HepG2 (cell line): ENCODE data around the gene PKM. TPM values are rescaled to one million over a fixed set of nuclear protein-coding genes. Genes with fewer than 3 reads are reported as not detected.

ENCODE experiments used
- ATAC-seq: fragments of 200-7000 bp; cut with Tn5 transposase; 3 replicates; pipeline ENCODE4 v1.9.1; 2020; ENCODE audit warnings: mild to moderate bottlenecking, moderate library complexity
- BruUV-seq: library from RNA; stranded (reverse); fragments of 400-500 nt; replicated peaks from 2 replicates; lab custom pipeline; 2021; lab: Mats Ljungman, UMichigan
- CTCF ChIA-PET: fragments of 300-600 bp; formaldehyde crosslinking; extraction: SDS; loops from one replicate; lab custom pipeline; 2021; ENCODE audit warnings: low total read pairs, inconsistent platforms, low intra/inter-chr PET ratio; lab: Yijun Ruan, JAX
- POLR2A ChIA-PET: fragments of 350-600 bp; sonication (Branson Sonifier 250); formaldehyde crosslinking; loops from one replicate; lab custom pipeline; 2020; ENCODE audit warnings: antibody characterized with exemption, inconsistent platforms; lab: Yijun Ruan, JAX
- DNase-seq: peaks from one replicate; pipeline ENCODE4 v3.0.0-alpha.2; 2015; ENCODE audit warnings: low spot score
- FAIRE-seq: peaks from 3 replicates; lab custom pipeline; 2011; peaks lifted over from hg19 to GRCh38; lab: Jason Lieb, UNC
- H2AFZ ChIP-seq: one replicate; pipeline ENCODE4 v1.6.1; 2011; ENCODE audit warnings: low read length, inconsistent platforms
- H3K27ac ChIP-seq: fragments of 300-600 bp; 3 replicates; pipeline ENCODE4 v1.8.0; 2011; ENCODE audit warnings: mixed run types, mild to moderate bottlenecking, mixed read lengths, low read length, inconsistent platforms; ENCODE audit not compliant: insufficient read depth; ENCODE audit errors: extremely low read length
- H3K27me3 ChIP-seq, 2 experiments: fragments of 200-600 bp in 1 of 2; 2 replicates in 1 of 2; 3 replicates in 1 of 2; pipeline versions ENCODE4 v1.6.0 to v1.8.0; 2011; ENCODE audit warnings: low read length in 2 of 2, mild to moderate bottlenecking in 2 of 2, moderate library complexity in 2 of 2, inconsistent platforms in 1 of 2; ENCODE audit not compliant: insufficient read depth in 2 of 2, control insufficient read depth in 1 of 2
- H3K36me3 ChIP-seq, 2 experiments: fragments of 200-600 bp in 1 of 2; replicated peaks in 1 of 2; 2 replicates in 1 of 2; 3 replicates in 1 of 2; pipeline versions ENCODE4 v1.5.1 to v1.8.0; 2011; ENCODE audit warnings: low read length in 2 of 2, inconsistent platforms in 1 of 2; ENCODE audit not compliant: insufficient read depth in 2 of 2, control insufficient read depth in 1 of 2
- H3K4me1 ChIP-seq: 2 replicates; pipeline ENCODE4 v1.5.1; 2012; ENCODE audit warnings: low read length, inconsistent platforms; ENCODE audit not compliant: insufficient read depth
- H3K4me2 ChIP-seq: 2 replicates; pipeline ENCODE4 v1.6.0; 2011; ENCODE audit warnings: low read depth, low read length, inconsistent platforms
- H3K4me3 ChIP-seq, 3 experiments: fragments of 200-600 bp in 1 of 3; sonication (generic), shearing (Covaris generic) in 1 of 3; replicated peaks in 1 of 3; 2 replicates each; pipeline ENCODE4 v1.5.1; 2011 to 2016; ENCODE audit warnings: low read length in 3 of 3, inconsistent platforms in 2 of 3, low read depth in 2 of 3, mild to moderate bottlenecking in 2 of 3, control low read depth in 1 of 3, mixed read lengths in 1 of 3; ENCODE audit not compliant: insufficient read depth in 1 of 3
- H3K79me2 ChIP-seq: one replicate; pipeline ENCODE4 v1.6.1; 2011; ENCODE audit warnings: low read length, inconsistent platforms; ENCODE audit not compliant: insufficient read depth
- H3K9ac ChIP-seq: 2 replicates; pipeline ENCODE4 v1.6.0; 2011; ENCODE audit warnings: mild to moderate bottlenecking, low read depth, low read length, inconsistent platforms; ENCODE audit not compliant: insufficient read depth
- H3K9me3 ChIP-seq: 2 replicates; pipeline ENCODE4 v1.5.1; 2012; ENCODE audit warnings: mild to moderate bottlenecking, low read length
- H4K20me1 ChIP-seq: 2 replicates; pipeline ENCODE4 v1.6.0; 2011; ENCODE audit warnings: inconsistent platforms, mild to moderate bottlenecking, low read length, moderate library complexity; ENCODE audit not compliant: insufficient read depth
- AGO2 ChIP-seq: fragments of 200-400 bp; formaldehyde crosslinking; optimal IDR thresholded peaks from 2 replicates; pipeline ENCODE3; 2017; ENCODE audit warnings: mild to moderate bottlenecking, low read depth, low read length, moderate library complexity
- BORCS8-MEF2B ChIP-seq: sonication (generic); formaldehyde crosslinking; IDR thresholded peaks from 2 replicates; pipeline ENCODE4 v1.8.0; 2022; ENCODE audit warnings: mild to moderate bottlenecking, missing genetic modification reagents
- ERF ChIP-seq: IDR thresholded peaks from 2 replicates; pipeline ENCODE4 v1.6.1; 2018; ENCODE audit warnings: missing biosample characterization, missing genetic modification reagents
- GTF2F1 ChIP-seq: fragments of 150-350 bp; IDR thresholded peaks from 2 replicates; pipeline ENCODE4 v1.6.1; 2014; ENCODE audit warnings: low read length
- MATR3 ChIP-seq: sonication (generic); formaldehyde crosslinking; IDR thresholded peaks from 2 replicates; pipeline ENCODE4 v1.4.0; 2020; ENCODE audit warnings: missing genetic modification reagents
- MLX ChIP-seq: IDR thresholded peaks from 2 replicates; pipeline ENCODE4 v1.6.1; 2016
- NCOA2 ChIP-seq: sonication (generic); formaldehyde crosslinking; IDR thresholded peaks from 2 replicates; pipeline ENCODE4 v1.8.0; 2022; ENCODE audit warnings: inconsistent platforms
- PCBP1 ChIP-seq: fragments of 200-400 bp; formaldehyde crosslinking; IDR thresholded peaks from 2 replicates; pipeline ENCODE4 v1.6.1; 2017; ENCODE audit warnings: mild to moderate bottlenecking, low read depth, low read length, borderline replicate concordance
- POLR2AphosphoS5 ChIP-seq: IDR thresholded peaks from 2 replicates; pipeline ENCODE4 v1.6.1; 2012; ENCODE audit warnings: low read depth, low read length
- RBM22 ChIP-seq: fragments of 200-400 bp; formaldehyde crosslinking; optimal IDR thresholded peaks from 2 replicates; pipeline ENCODE3; 2017; ENCODE audit warnings: mild to moderate bottlenecking, low read length, moderate library complexity
- REPIN1 ChIP-seq: sonication (generic); formaldehyde crosslinking; IDR thresholded peaks from 2 replicates; pipeline ENCODE4 v1.8.0; 2022; ENCODE audit warnings: missing genetic modification reagents, low read depth, mild to moderate bottlenecking, borderline replicate concordance
- ZKSCAN1 ChIP-seq: fragments of 150-350 bp; IDR thresholded peaks from 2 replicates; pipeline ENCODE4 v1.6.1; 2014; ENCODE audit warnings: low read length
- ZNF282 ChIP-seq: fragments of 450-650 bp; IDR thresholded peaks from 2 replicates; pipeline ENCODE4 v1.6.1; 2018; ENCODE audit not compliant: partially characterized antibody
- ZNF441 ChIP-seq: sonication (generic); formaldehyde crosslinking; IDR thresholded peaks from 2 replicates; pipeline ENCODE4 v1.7.0; 2021; ENCODE audit warnings: missing genetic modification reagents, borderline replicate concordance
- ZNF7 ChIP-seq: IDR thresholded peaks from 2 replicates; pipeline ENCODE4 v1.6.1; 2016; ENCODE audit warnings: missing biosample characterization, missing genetic modification reagents
- WGBS: methylation state at CpG from one replicate; pipeline ENCODE4 v1.1.6; 2017; ENCODE audit warnings: low lambda C conversion rate; 5-methylcytosine and 5-hydroxymethylcytosine counted together
- in situ Hi-C: cut with HindIII; loops from 2 replicates; pipeline ENCODE4 v1.10.0; 2017; ENCODE audit warnings: low pct_unique_long_range_greater_than_20kb; ENCODE audit not compliant: extremely low pct_ligation_motif_present
- intact Hi-C: fragments of 100-400 bp; cut with micrococcal nuclease; formaldehyde crosslinking; loops from one replicate; pipeline ENCODE4 v1.10.0; 2022; ENCODE audit not compliant: unreplicated experiment
- polyA plus RNA-seq, 8 experiments: library from polyadenylated mRNA; depleted of rRNA in 3 of 8; stranded (reverse) in 7 of 8; unstranded in 1 of 8; fragments of >200 nt; fragmentation: Illumina TruSeq in 4 of 8; extraction: Trizol in 4 of 8; gene quantifications; 2 replicates each; pipeline versions ENCODE4 v1.2.1 to v1.2.3, GENCODE V29; 2011 to 2016; ENCODE audit warnings: low read depth in 4 of 8, missing spikeins in 1 of 8, mixed read lengths in 1 of 8; ENCODE audit not compliant: insufficient read depth in 1 of 8
- total RNA-seq, 5 experiments: library from RNA; depleted of rRNA; stranded (reverse); fragments of >200 nt; fragmentation: Illumina TruSeq; extraction: Trizol; gene quantifications; 2 replicates each; pipeline ENCODE4 v1.2.3, GENCODE V29; 2016; ENCODE audit warnings: low read depth in 1 of 5

PKM gene
- total and polyA plus RNA-seq, 2 of the 13 experiments (the other 11 are each of a cell fraction or from before 2014, with no cell fraction given) = 488 to 780 TPM

- no peak overlapping the region for H3K27ac ChIP-seq
- H3K27me3 ChIP-seq = no peaks in the 10 kb centered on the region
- POLR2A ChIA-PET = no interaction called here
- WGBS = 96% methylated on average over 7 of the region's 8 CpGs
- H3K36me3 ChIP-seq = peaks cover 57 to 94% of the 10 kb centered on the region in 2 experiments
- no peak for ATAC-seq
- no peaks in the 10 kb centered on the region for H3K79me2 ChIP-seq
- DNase-seq = no peak
- no peaks in the 10 kb centered on the region for H3K9me3 ChIP-seq
- TF ChIP-seq MATR3 (CRISPR knock-in tag) (no peak), POLR2AphosphoS5 (peak; percentile 4; the same call in 1 of the 2 replicates), RBM22 (peak; percentile 9)
- no peak overlapping the region for H2AFZ ChIP-seq
- H3K9ac ChIP-seq = no peak overlapping the region
- H3K4me2 ChIP-seq = no peak overlapping the region
- CTCF ChIA-PET = no interaction called here
- intact Hi-C loops (no loop called here), in situ Hi-C loops (loop anchor here (5.0 kb wide), 1 partner anchor 84 kb away; no protein-coding TSS in a partner anchor)
- FAIRE-seq = no peak
- peaks cover 15% of the 10 kb centered on the region; the same call in 1 of the 2 replicates for H3K4me1 ChIP-seq
- no peak overlapping the region for H3K4me3 ChIP-seq
- peaks cover 95% of the 10 kb centered on the region for H4K20me1 ChIP-seq
- no TSS peak for BruUV-seq
Measured at GRCh38 chr15:72202801-72203506, 28.0 kb downstream of the PKM start.

GRCh38 chr15:72202302-72202701 lies 28.7 kb downstream of the PKM start:
- no peak overlapping the region for H2AFZ ChIP-seq
- no peaks in the 10 kb centered on the region for H3K9me3 ChIP-seq
- H4K20me1 ChIP-seq = peaks cover 92% of the 10 kb centered on the region
- ATAC-seq = no peak
- H3K9ac ChIP-seq = no peak overlapping the region
- H3K4me2 ChIP-seq = no peak overlapping the region
- H3K27me3 ChIP-seq = peaks cover 0 to under 1% of the 10 kb centered on the region in 2 experiments; a peak in 1 of 5 replicates
- no TSS peak for BruUV-seq
- ChIA-PET CTCF (no interaction called here), POLR2A (no interaction called here)
- intact Hi-C loops (no loop called here), in situ Hi-C loops (loop anchor here (5.0 kb wide), 1 partner anchor 85 kb away; no protein-coding TSS in a partner anchor)
- no peak for DNase-seq
- WGBS = 98% methylated on average over 13 of the region's 13 CpGs
- peaks cover 51 to 87% of the 10 kb centered on the region in 2 experiments for H3K36me3 ChIP-seq
- no peaks in the 10 kb centered on the region for H3K79me2 ChIP-seq
- peaks cover 16% of the 10 kb centered on the region for H3K4me1 ChIP-seq
- FAIRE-seq = no peak
- no peak overlapping the region for H3K27ac ChIP-seq
- no peak overlapping the region for H3K4me3 ChIP-seq
- TF ChIP-seq REPIN1 (CRISPR knock-in tag) (no peak), ZNF441 (CRISPR knock-in tag) (no peak), ZNF282 (no peak), PCBP1 (no peak), NCOA2 (CRISPR knock-in tag) (no peak), AGO2 (peak; percentile 33), ZNF7 (CRISPR knock-in tag) (no peak), POLR2AphosphoS5 (0 out of 2 replicates have a peak, but pooled peaks have one; percentile 14), ZKSCAN1 (no peak), BORCS8-MEF2B (CRISPR knock-in tag) (no peak), GTF2F1 (no peak), ERF (CRISPR knock-in tag) (no peak), MLX (CRISPR knock-in tag) (no peak)
